Esophagus muscularis mucosa (tissue), 4 donors: Measurements from ENCODE around the gene ARSG. TPM values are rescaled to one million over a fixed set of nuclear protein-coding genes. Genes with fewer than 3 reads are reported as not detected.

Experiments
- DNase-seq: peaks from one replicate; pipeline ENCODE4 v3.0.0-alpha.2; 2017; ENCODE audit errors: extremely low spot score
- H3K27ac ChIP-seq, 4 donors: fragments of 200-600 bp; sonication (generic); replicated peaks in 1 of 4; 1 replicate in 3 of 4; 2 replicates in 1 of 4; pipeline ENCODE4 v1.5.1; 2016 to 2019; ENCODE audit warnings: mild to moderate bottlenecking in 1 of 4
- H3K27me3 ChIP-seq, 4 donors: fragments of 200-600 bp; sonication (generic); one replicate each; pipeline versions ENCODE4 v1.5.1 to v1.6.0; 2016 to 2019
- H3K36me3 ChIP-seq, 4 donors: fragments of 200-600 bp; sonication (generic); one replicate each; pipeline ENCODE4 v1.5.1; 2016 to 2019
- H3K4me1 ChIP-seq, 4 donors: fragments of 200-600 bp; sonication (generic); one replicate each; pipeline ENCODE4 v1.5.1; 2016 to 2019
- H3K4me3 ChIP-seq, 4 donors: fragments of 200-600 bp; sonication (generic); 1 replicate in 2 of 4; 2 replicates in 2 of 4; pipeline ENCODE4 v1.5.1; 2016 to 2019; ENCODE audit warnings: mild to moderate bottlenecking in 4 of 4, moderate library complexity in 1 of 4
- H3K9me3 ChIP-seq, 4 donors: fragments of 200-600 bp; sonication (generic); 1 replicate in 3 of 4; 2 replicates in 1 of 4; pipeline ENCODE4 v1.5.1; 2016 to 2019
- CTCF ChIP-seq, 3 experiments: fragments of 200-600 bp in 2 of 3; fragments of 450-650 bp in 1 of 3; sonication (generic) in 2 of 3; IDR thresholded peaks; one replicate each; pipeline ENCODE4 v1.5.1; 2017 to 2019; ENCODE audit warnings: antibody characterized with exemption in 3 of 3, mild to moderate bottlenecking in 2 of 3, moderate library complexity in 1 of 3
- EP300 ChIP-seq: sonication (generic); formaldehyde crosslinking; IDR thresholded peaks from one replicate; pipeline ENCODE4 v1.6.1; 2017; ENCODE audit warnings: antibody characterized with exemption
- POLR2A ChIP-seq: fragments of 450-650 bp; IDR thresholded peaks from one replicate; pipeline ENCODE4 v1.6.1; 2017; ENCODE audit warnings: antibody characterized with exemption, moderate library complexity, mild to moderate bottlenecking, low read depth
- POLR2AphosphoS5 ChIP-seq, 2 donors: sonication (generic); formaldehyde crosslinking; IDR thresholded peaks; one replicate each; pipeline ENCODE4 v1.6.1; 2017; ENCODE audit warnings: antibody characterized with exemption in 2 of 2
- WGBS: methylation state at CpG from one replicate; pipeline ENCODE4 v1.1.5; 2018; 5-methylcytosine and 5-hydroxymethylcytosine counted together
- intact Hi-C: fragments of 100-400 bp; cut with DNase I; formaldehyde crosslinking; loops from one replicate; pipeline ENCODE4 v1.15.1; 2023
- total RNA-seq, 4 donors: library from RNA; depleted of rRNA; stranded (reverse); fragments of >200 nt; gene quantifications; one replicate each; pipeline versions ENCODE4 v1.1.0 to v1.2.1, GENCODE V29; 2016

Gene ARSG
- total RNA-seq, 4 donors from 2014 or later, result 1.7 to 4.9 (median 2.8) TPM

GRCh38 chr17:68456339-68457167 is 165.3 kb downstream of the ARSG start:
- WGBS, result 9% methylated on average over 23 of the region's 23 CpGs
- peak overlapping the region; percentile 79 to 95 (median 88) for H3K4me3 ChIP-seq
- H3K9me3 ChIP-seq, result no peaks in the 10 kb centered on the region
- DNase-seq, result peak; percentile 93
- TF ChIP-seq POLR2A (peak; percentile 51), POLR2AphosphoS5 (IDR thresholded peaks at IDR 0.05) (peak; percentile 80), EP300 (no peak)
- peaks cover 28 to 41% (median 39%) of the 10 kb centered on the region in 4 donors for H3K4me1 ChIP-seq
- H3K27ac ChIP-seq, result peak overlapping the region; percentile 94 to 99 (median 96)
- intact Hi-C loops, result no loop called here
- H3K36me3 ChIP-seq, result peaks cover 0 to 12% (median 9%) of the 10 kb centered on the region in 4 donors
- H3K27me3 ChIP-seq, result no peaks in the 10 kb centered on the region

- TF ChIP-seq POLR2A (peak; percentile 88), POLR2AphosphoS5 (IDR thresholded peaks at IDR 0.05) (no peak)
- intact Hi-C loops, result no loop called here
- Histone ChIP-seq H3K4me1 (peaks cover 28 to 41% (median 39%) of the 10 kb centered on the region in 4 donors), H3K36me3 (peaks cover 0 to 7% (median 5%) of the 10 kb centered on the region in 4 donors), H3K27me3 (no peaks in the 10 kb centered on the region), H3K9me3 (no peaks in the 10 kb centered on the region), H3K4me3 (peak within 1 kb of the TSS; percentile 79 to 95 (median 88)), H3K27ac (peak within 1 kb of the TSS; percentile 94 to 99 (median 96))
- DNase-seq, result peak; percentile 93
- WGBS, result 4% methylated on average over 10 of the region's 39 CpGs
These were observed 165.9 kb downstream of the ARSG start, which contains the start of gene WIPI1 for GRCh38 chr17:68457168-68457538. Gene WIPI1 (minus strand): TSS chr17:68457496. CDS start chr17:68457421, 75 bp downstream.

GRCh38 chr17:68457539-68458259 is 166.4 kb downstream of the ARSG start:
- Histone ChIP-seq H3K9me3 (no peaks in the 10 kb centered on the region), H3K36me3 (peaks cover 0 to 3% (median under 1%) of the 10 kb centered on the region in 4 donors), H3K27ac (peak overlapping the region; percentile 94 to 99 (median 96)), H3K4me3 (peak overlapping the region; percentile 79 to 95 (median 88)), H3K4me1 (peaks cover 26 to 42% (median 41%) of the 10 kb centered on the region in 4 donors), H3K27me3 (no peaks in the 10 kb centered on the region)
- intact Hi-C loops, result no loop called here
- DNase-seq, result peak; percentile 99
- no peak for TF ChIP-seq EP300
- peak in 1 of 3 experiments; percentile 10 for TF ChIP-seq CTCF (IDR thresholded peaks at IDR 0.05)
- peak; percentile 64 for TF ChIP-seq POLR2A
- peak; percentile 96 to 99 for TF ChIP-seq POLR2AphosphoS5 (IDR thresholded peaks at IDR 0.05)
- WGBS, result 0% methylated on average over 14 of the region's 54 CpGs

- H3K4me3 ChIP-seq, result peak overlapping the region; percentile 79 to 95 (median 88)
- H3K27me3 ChIP-seq, result no peaks in the 10 kb centered on the region
- 36% methylated on average over 12 of the region's 12 CpGs for WGBS
- peaks cover 18 to 45% (median 43%) of the 10 kb centered on the region in 4 donors for H3K4me1 ChIP-seq
- H3K36me3 ChIP-seq, result no peaks in the 10 kb centered on the region
- no peak for TF ChIP-seq CTCF (IDR thresholded peaks at IDR 0.05)
- TF ChIP-seq EP300, result no peak
- no peak for TF ChIP-seq POLR2A
- no peak for TF ChIP-seq POLR2AphosphoS5 (IDR thresholded peaks at IDR 0.05)
- no peaks in the 10 kb centered on the region for H3K9me3 ChIP-seq
- H3K27ac ChIP-seq, result peak overlapping the region; percentile 85 to 99 (median 95)
- intact Hi-C loops, result no loop called here
- no peak for DNase-seq
These were observed 167.2 kb downstream of the ARSG start for GRCh38 chr17:68458260-68459036.

- Histone ChIP-seq H3K27me3 (no peaks in the 10 kb centered on the region), H3K36me3 (no peaks in the 10 kb centered on the region), H3K27ac (no peak overlapping the region), H3K9me3 (no peaks in the 10 kb centered on the region), H3K4me1 (peaks cover 12 to 38% (median 37%) of the 10 kb centered on the region in 4 donors), H3K4me3 (no peak overlapping the region)
- 70% methylated on average over 1 of the region's 1 CpG for WGBS
- DNase-seq, result no peak
- intact Hi-C loops, result no loop called here
- TF ChIP-seq EP300 (no peak), POLR2A (no peak), POLR2AphosphoS5 (IDR thresholded peaks at IDR 0.05) (no peak), CTCF (IDR thresholded peaks at IDR 0.05) (no peak)
These were observed 167.8 kb downstream of the ARSG start for GRCh38 chr17:68459037-68459639.
